Measurements from ENCODE around the gene TLR5.

- TF ChIP-seq CTCF (IDR thresholded peaks at IDR 0.05) (no peak), POLR2A (IDR thresholded peaks at IDR 0.05) (no peak)
Observed at GRCh38 chr1:223097713-223098112, 45.3 kb downstream of the TLR5 start.
